Mucosa of descending colon (tissue), 3 donors: ENCODE data around the gene KLF8. TPM values are rescaled to one million over a fixed set of nuclear protein-coding genes. Genes with fewer than 3 reads are reported as not detected.

Experiments used
- ATAC-seq: fragments of 200-7000 bp; cut with Tn5 transposase; one replicate; pipeline ENCODE4 v1.9.1; 2020; ENCODE audit warnings: mild to moderate bottlenecking, moderate library complexity
- DNase-seq, 3 donors: peaks; one replicate each; pipeline ENCODE4 v3.0.0-alpha.2; 2020
- H3K36me3 ChIP-seq: fragments of 200-600 bp; one replicate; pipeline ENCODE4 v1.8.0; 2021; ENCODE audit warnings: low read depth, mild to moderate bottlenecking
- H3K4me1 ChIP-seq: fragments of 200-600 bp; one replicate; pipeline ENCODE4 v1.8.0; 2021; ENCODE audit warnings: low read depth, mild to moderate bottlenecking
- H3K4me3 ChIP-seq: fragments of 200-600 bp; one replicate; pipeline ENCODE4 v1.8.0; 2021; ENCODE audit warnings: mild to moderate bottlenecking
- H3K9me3 ChIP-seq: fragments of 200-600 bp; one replicate; pipeline ENCODE4 v1.8.0; 2021; ENCODE audit warnings: mild to moderate bottlenecking
- intact Hi-C, 2 donors: fragments of 100-400 bp; cut with DNase I in 1 of 2; cut with micrococcal nuclease in 1 of 2; formaldehyde crosslinking; loops; one replicate each; pipeline versions ENCODE4 v1.11.0 to v1.11.1; 2022; cut with DNase I, micrococcal nuclease
- total RNA-seq, 3 donors: library from RNA; stranded (reverse); fragmentation: NEBNext Ultra II Directional in 2 of 3; extraction: Animal tissue kit (Norgen Biotek cat#: 25700) in 2 of 3; gene quantifications; one replicate each; pipeline versions ENCODE4 v1.2.1 to v1.2.4, GENCODE V29; 2021 to 2023
- TF ChIP-seq, protein P1 (sequence below): fragments of 200-600 bp; IDR thresholded peaks from one replicate; pipeline ENCODE4 v1.8.0; 2022; ENCODE audit warnings: antibody characterized with exemption, mild to moderate bottlenecking
- donor health status: DM: no; HTN: no; CAD: no; lungs with moderate emphysema.
- donor health status: DM: no; HTN: no; CAD: no.
- donor health status: DM: no; HTN: yes; CAD: no.

Gene KLF8
- total RNA-seq, 3 donors from 2014 or later = 3.0 to 9.2 (median 6.5) TPM

DNA sequence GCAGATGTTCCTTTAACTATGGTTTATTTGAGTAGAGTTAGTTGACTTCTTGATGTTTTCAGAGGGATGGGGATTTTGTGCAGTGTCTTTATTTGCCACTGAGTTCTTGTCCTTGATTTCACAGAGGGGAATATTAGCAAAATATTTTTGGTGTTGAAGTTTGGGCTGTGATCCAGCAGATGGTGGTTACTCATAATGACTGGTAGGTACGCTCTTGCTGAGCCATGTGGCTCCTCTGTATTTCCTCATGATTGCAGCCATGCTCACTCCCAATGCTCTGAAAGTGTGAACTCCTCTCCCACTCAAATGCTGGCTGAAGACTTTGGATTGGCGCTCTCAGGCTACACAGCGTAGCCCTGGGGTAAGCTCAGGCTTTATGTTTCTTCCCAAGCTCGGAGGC is 77.7 kb downstream of the KLF8 start:
- Histone ChIP-seq H3K4me3 (no peak overlapping the region), H3K4me1 (no peaks in the 10 kb centered on the region), H3K9me3 (no peaks in the 10 kb centered on the region), H3K36me3 (no peaks in the 10 kb centered on the region)
- intact Hi-C loops = no loop called here
- TF ChIP-seq, protein P1, sequence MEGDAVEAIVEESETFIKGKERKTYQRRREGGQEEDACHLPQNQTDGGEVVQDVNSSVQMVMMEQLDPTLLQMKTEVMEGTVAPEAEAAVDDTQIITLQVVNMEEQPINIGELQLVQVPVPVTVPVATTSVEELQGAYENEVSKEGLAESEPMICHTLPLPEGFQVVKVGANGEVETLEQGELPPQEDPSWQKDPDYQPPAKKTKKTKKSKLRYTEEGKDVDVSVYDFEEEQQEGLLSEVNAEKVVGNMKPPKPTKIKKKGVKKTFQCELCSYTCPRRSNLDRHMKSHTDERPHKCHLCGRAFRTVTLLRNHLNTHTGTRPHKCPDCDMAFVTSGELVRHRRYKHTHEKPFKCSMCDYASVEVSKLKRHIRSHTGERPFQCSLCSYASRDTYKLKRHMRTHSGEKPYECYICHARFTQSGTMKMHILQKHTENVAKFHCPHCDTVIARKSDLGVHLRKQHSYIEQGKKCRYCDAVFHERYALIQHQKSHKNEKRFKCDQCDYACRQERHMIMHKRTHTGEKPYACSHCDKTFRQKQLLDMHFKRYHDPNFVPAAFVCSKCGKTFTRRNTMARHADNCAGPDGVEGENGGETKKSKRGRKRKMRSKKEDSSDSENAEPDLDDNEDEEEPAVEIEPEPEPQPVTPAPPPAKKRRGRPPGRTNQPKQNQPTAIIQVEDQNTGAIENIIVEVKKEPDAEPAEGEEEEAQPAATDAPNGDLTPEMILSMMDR = no peak
- ATAC-seq = no peak
- DNase-seq = no peak

DNA sequence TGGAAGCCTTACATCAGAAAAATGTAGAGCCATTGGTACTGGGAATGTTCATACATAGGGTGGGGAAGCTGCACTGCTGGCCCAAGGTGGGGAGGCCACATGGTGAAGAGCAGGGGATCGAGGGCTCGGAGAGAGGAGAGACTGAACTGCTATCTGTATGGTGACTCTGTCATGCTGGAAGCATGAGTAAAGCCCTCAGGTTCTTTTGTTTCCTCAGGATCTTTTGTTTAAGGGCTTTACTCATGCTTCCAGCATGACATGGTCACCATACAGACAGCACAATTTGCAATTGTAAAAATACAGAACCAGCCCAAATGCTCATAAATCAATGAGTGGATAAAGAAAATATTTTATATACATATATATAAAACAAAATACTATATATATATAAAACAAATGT is 78.4 kb downstream of the KLF8 start:
- intact Hi-C loops = no loop called here
- Histone ChIP-seq H3K4me3 (no peak overlapping the region), H3K9me3 (no peaks in the 10 kb centered on the region), H3K4me1 (no peaks in the 10 kb centered on the region), H3K36me3 (no peaks in the 10 kb centered on the region)
- DNase-seq (no peak), ATAC-seq (no peak)
- TF ChIP-seq, protein P1 = no peak

DNA sequence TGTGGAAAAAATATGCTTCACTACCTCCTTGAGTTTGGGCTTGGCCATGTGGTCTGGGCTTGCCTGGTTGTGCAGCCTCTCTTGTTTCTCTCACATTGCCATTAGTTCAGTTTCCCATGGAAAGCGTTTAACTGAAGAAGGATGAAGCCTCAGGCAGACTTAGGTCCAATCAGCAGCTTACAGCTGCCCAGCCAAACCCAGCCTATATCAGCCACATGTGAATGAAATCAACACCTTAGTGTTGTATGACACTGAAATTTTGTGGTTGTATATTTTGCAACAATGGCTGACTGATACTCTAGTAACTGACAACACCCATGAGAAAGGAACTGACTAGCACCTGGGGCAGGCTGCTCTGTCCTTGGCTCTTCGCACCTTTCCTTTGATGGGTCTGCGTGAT is 81.2 kb downstream of the KLF8 start:
- Histone ChIP-seq H3K4me3 (no peak overlapping the region), H3K4me1 (no peaks in the 10 kb centered on the region), H3K9me3 (no peaks in the 10 kb centered on the region), H3K36me3 (no peaks in the 10 kb centered on the region)
- intact Hi-C loops = no loop called here
- DNase-seq (no peak), ATAC-seq (no peak)
- TF ChIP-seq, protein P1 = no peak

DNA sequence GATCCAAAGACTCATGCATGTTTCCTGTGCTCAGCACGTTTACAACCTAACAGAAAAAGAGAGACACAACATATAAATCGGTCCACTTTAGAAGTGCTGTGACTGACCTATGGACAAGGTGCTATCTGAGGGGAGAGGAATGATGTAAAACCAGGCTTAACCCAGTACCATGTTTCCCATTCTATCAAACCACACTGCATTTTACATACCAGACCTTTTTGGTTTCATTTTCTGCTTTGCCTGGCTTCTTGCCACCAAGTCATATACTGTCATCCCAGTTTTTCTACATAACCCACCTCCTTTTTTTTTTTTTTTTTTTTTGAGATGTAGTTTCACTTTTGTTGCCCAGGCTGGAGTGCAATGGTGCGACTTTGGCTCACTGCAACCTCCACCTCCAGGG is 82.2 kb downstream of the KLF8 start:
- Histone ChIP-seq H3K4me3 (no peak overlapping the region), H3K4me1 (no peaks in the 10 kb centered on the region), H3K36me3 (no peaks in the 10 kb centered on the region), H3K9me3 (no peaks in the 10 kb centered on the region)
- ATAC-seq (peak; percentile 34), DNase-seq (peak in 1 of 3 donors; percentile 32)
- TF ChIP-seq, protein P1 = no peak
- intact Hi-C loops = no loop called here

DNA sequence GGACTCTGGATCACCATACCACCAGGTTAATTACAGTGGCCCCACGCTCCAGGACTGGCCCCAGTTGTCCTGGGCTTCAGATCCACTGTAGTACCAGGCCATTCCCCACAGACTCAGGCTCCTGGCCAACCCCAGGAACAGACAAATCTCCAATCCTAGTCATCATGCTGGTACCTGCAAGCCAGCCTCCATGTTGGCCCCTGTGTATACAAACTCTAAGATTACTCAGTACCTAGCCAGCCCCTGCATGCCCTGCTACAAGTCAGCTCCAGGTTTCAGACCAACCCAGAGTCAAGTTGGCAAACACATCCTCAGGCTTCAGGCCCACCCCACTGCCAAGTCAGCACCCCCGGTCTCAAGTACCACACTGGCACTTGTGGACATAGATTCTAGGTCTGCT is 85.9 kb downstream of the KLF8 start:
- ATAC-seq (no peak), DNase-seq (no peak)
- no peak overlapping the region for H3K4me3 ChIP-seq
- intact Hi-C loops = no loop called here
- no peaks in the 10 kb centered on the region for H3K9me3 ChIP-seq
- H3K4me1 ChIP-seq = no peaks in the 10 kb centered on the region
- TF ChIP-seq, protein P1 = no peak
- H3K36me3 ChIP-seq = no peaks in the 10 kb centered on the region

DNA sequence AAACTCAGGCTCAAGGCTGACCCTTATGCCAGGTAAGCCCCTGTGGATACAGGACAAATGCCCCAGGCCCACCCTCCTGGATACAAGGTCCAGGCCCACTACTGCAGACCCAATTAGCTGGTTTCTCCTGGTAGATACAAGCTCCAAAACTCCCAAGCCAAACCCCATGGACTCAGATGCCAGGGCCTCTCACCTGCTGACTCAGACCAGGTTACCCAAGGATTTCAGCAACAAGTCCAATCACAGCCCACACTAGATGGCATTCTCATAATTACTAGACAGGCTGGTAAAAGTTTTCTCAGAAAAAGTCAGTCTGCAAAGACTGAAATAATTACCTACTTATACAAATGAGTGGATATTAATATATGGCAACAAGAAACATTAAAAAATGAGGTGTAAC is 87.0 kb downstream of the KLF8 start:
- Histone ChIP-seq H3K4me3 (no peak overlapping the region), H3K4me1 (no peaks in the 10 kb centered on the region), H3K9me3 (no peaks in the 10 kb centered on the region), H3K36me3 (no peaks in the 10 kb centered on the region)
- no peak for ATAC-seq
- no peak for DNase-seq
- TF ChIP-seq, protein P1 = no peak
- intact Hi-C loops = no loop called here
